Parathyroid adenoma (tissue), 2 donors: Measurements from ENCODE around the gene FMNL1.

Source experiments
- H2AFZ ChIP-seq: fragments of 300-600 bp; sonication (generic); one replicate; pipeline ENCODE4 v1.7.0; 2017; ENCODE audit warnings: antibody characterized with exemption, mild to moderate bottlenecking
- H3K27ac ChIP-seq: fragments of 300-600 bp; sonication (generic); one replicate; pipeline ENCODE4 v1.7.0; 2017
- H3K27me3 ChIP-seq: fragments of 300-600 bp; sonication (generic); one replicate; pipeline ENCODE4 v1.7.0; 2017; ENCODE audit warnings: low read length; ENCODE audit not compliant: control insufficient read depth, insufficient read depth
- H3K36me3 ChIP-seq: fragments of 300-600 bp; sonication (generic); one replicate; pipeline ENCODE4 v1.7.0; 2017; ENCODE audit warnings: low read length; ENCODE audit not compliant: control insufficient read depth, insufficient read depth
- H3K4me1 ChIP-seq: fragments of 300-600 bp; sonication (generic); one replicate; pipeline ENCODE4 v1.7.0; 2017; ENCODE audit warnings: control low read depth
- H3K4me2 ChIP-seq: fragments of 300-600 bp; sonication (generic); one replicate; pipeline ENCODE4 v1.7.0; 2017; ENCODE audit warnings: low read length
- H3K4me3 ChIP-seq: fragments of 300-600 bp; sonication (generic); one replicate; pipeline ENCODE4 v1.7.0; 2017; ENCODE audit warnings: low read depth, low read length
- H3K79me2 ChIP-seq: fragments of 300-600 bp; sonication (generic); one replicate; pipeline ENCODE4 v1.7.0; 2017; ENCODE audit warnings: control low read depth
- H3K9ac ChIP-seq: fragments of 300-600 bp; sonication (generic); one replicate; pipeline ENCODE4 v1.7.0; 2017; ENCODE audit warnings: mild to moderate bottlenecking
- H3K9me3 ChIP-seq: fragments of 300-600 bp; sonication (generic); one replicate; pipeline ENCODE4 v1.7.0; 2017; ENCODE audit warnings: low read length; ENCODE audit not compliant: control insufficient read depth
- TF ChIP-seq, protein P1 (sequence below): fragments of 300-600 bp; sonication (generic); IDR thresholded peaks from one replicate; pipeline ENCODE4 v1.7.0; 2017; ENCODE audit warnings: antibody characterized with exemption, mild to moderate bottlenecking
- donor health status: primary hyperparathyroidism.

FMNL1 gene

DNA sequence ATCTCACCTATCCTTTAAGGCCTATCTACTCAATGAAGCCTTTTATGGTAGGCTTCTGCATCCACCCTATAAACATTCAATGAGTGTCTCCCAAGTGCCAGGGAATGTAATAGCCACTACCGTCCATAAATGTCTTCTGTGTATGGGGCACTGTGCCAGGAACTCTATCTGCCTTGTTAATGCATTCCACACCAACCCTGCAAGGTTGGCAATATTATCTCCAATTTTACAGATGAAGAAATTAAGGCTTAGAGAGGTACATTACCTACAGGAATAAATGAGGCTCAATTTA lies 75.1 kb downstream of the FMNL1 start:
- Histone ChIP-seq H3K79me2 (peaks cover 32% of the 10 kb centered on the region), H3K36me3 (no peaks in the 10 kb centered on the region), H2AFZ (no peak overlapping the region), H3K4me2 (no peak overlapping the region), H3K9ac (no peak overlapping the region), H3K27me3 (no peaks in the 10 kb centered on the region), H3K9me3 (no peaks in the 10 kb centered on the region), H3K4me3 (no peak overlapping the region), H3K27ac (no peak overlapping the region), H3K4me1 (peaks cover 38% of the 10 kb centered on the region)
- TF ChIP-seq, protein P1, sequence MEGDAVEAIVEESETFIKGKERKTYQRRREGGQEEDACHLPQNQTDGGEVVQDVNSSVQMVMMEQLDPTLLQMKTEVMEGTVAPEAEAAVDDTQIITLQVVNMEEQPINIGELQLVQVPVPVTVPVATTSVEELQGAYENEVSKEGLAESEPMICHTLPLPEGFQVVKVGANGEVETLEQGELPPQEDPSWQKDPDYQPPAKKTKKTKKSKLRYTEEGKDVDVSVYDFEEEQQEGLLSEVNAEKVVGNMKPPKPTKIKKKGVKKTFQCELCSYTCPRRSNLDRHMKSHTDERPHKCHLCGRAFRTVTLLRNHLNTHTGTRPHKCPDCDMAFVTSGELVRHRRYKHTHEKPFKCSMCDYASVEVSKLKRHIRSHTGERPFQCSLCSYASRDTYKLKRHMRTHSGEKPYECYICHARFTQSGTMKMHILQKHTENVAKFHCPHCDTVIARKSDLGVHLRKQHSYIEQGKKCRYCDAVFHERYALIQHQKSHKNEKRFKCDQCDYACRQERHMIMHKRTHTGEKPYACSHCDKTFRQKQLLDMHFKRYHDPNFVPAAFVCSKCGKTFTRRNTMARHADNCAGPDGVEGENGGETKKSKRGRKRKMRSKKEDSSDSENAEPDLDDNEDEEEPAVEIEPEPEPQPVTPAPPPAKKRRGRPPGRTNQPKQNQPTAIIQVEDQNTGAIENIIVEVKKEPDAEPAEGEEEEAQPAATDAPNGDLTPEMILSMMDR, result no peak
